HG03095 (cell line): Measurements from ENCODE around the gene CCDC192.
"Not testable (repeated sequence)": the region's sequence is repeated elsewhere in the genome, so short reads cannot be mapped to it uniquely, and the experiment has no call there.

Experiments
- ATAC-seq: cut with Tn5 transposase; IDR thresholded peaks from one replicate; pipeline ENCODE4 v1.9.1; 2021; ENCODE audit warnings: moderate library complexity; ENCODE audit not compliant: unreplicated experiment

Gene CCDC192

GRCh38 chr5:127697894-127698600, 5.1 kb upstream of the CCDC192 start:
- no peak for ATAC-seq

- no peak for ATAC-seq
Observed at GRCh38 chr5:127699416-127699815, 3.8 kb upstream of the CCDC192 start.

GRCh38 chr5:127700237-127700766, 2.9 kb upstream of the CCDC192 start:
- ATAC-seq, result no peak

GRCh38 chr5:127702434-127702833, 757 bp upstream of the CCDC192 start:
- no peak for ATAC-seq

GRCh38 chr5:127705120-127705892, 2.1 kb downstream of the CCDC192 start:
- no peak for ATAC-seq

- ATAC-seq, result no peak
Observed at GRCh38 chr5:127706691-127707090, 3.5 kb downstream of the CCDC192 start.

GRCh38 chr5:127707209-127707608, 4.0 kb downstream of the CCDC192 start:
- ATAC-seq, result no peak

GRCh38 chr5:127713083-127713482, 9.9 kb downstream of the CCDC192 start:
- ATAC-seq, result not testable (repeated sequence)

- ATAC-seq, result no peak
Observed at GRCh38 chr5:127718181-127718580, 15.0 kb downstream of the CCDC192 start.

- ATAC-seq, result no peak
Observed at GRCh38 chr5:127723571-127723970, 20.4 kb downstream of the CCDC192 start.

- ATAC-seq, result no peak
Observed at GRCh38 chr5:127725673-127726072, 22.5 kb downstream of the CCDC192 start.

- ATAC-seq, result no peak
Observed at GRCh38 chr5:127732963-127733362, 29.8 kb downstream of the CCDC192 start.

- not testable (repeated sequence) for ATAC-seq
Observed at GRCh38 chr5:127739348-127739747, 36.2 kb downstream of the CCDC192 start.

GRCh38 chr5:127739807-127740384, 36.7 kb downstream of the CCDC192 start:
- ATAC-seq, result no peak

GRCh38 chr5:127741412-127741811, 38.2 kb downstream of the CCDC192 start:
- ATAC-seq, result no peak

GRCh38 chr5:127744241-127744640, 41.0 kb downstream of the CCDC192 start:
- no peak for ATAC-seq

GRCh38 chr5:127746756-127747155, 43.6 kb downstream of the CCDC192 start:
- no peak for ATAC-seq

GRCh38 chr5:127752503-127753265, 49.5 kb downstream of the CCDC192 start:
- ATAC-seq, result not testable (repeated sequence)

GRCh38 chr5:127754259-127754658, 51.1 kb downstream of the CCDC192 start:
- ATAC-seq, result no peak

GRCh38 chr5:127754706-127755105, 51.5 kb downstream of the CCDC192 start:
- no peak for ATAC-seq

- peak; percentile 72 for ATAC-seq
Observed at GRCh38 chr5:127757576-127757975, 54.4 kb downstream of the CCDC192 start.
